CD14-positive monocyte (primary cell): ENCODE measurements around the gene INKA1. TPM values are rescaled to one million over a fixed set of nuclear protein-coding genes. Genes with fewer than 3 reads are reported as not detected.
A peak's percentile ranks its signal among the peaks of the same experiment; 100 is the strongest.

Source experiments
- DNase-seq, 3 donors: peaks; one replicate each; pipeline ENCODE4 v3.0.0-alpha.2; 2011 to 2022
- H2AFZ ChIP-seq: 2 replicates; pipeline ENCODE4 v1.6.0; 2012; ENCODE audit warnings: mild to moderate bottlenecking, low read depth, low read length, inconsistent platforms; ENCODE audit not compliant: insufficient read depth, poor library complexity, severe bottlenecking
- H3K27ac ChIP-seq, 2 donors: 1 replicate in 1 of 2; 2 replicates in 1 of 2; pipeline ENCODE4 v1.5.1; 2012 to 2013; ENCODE audit warnings: low read length in 2 of 2, control low read depth in 1 of 2, inconsistent platforms in 1 of 2, low read depth in 1 of 2, mild to moderate bottlenecking in 1 of 2
- H3K27me3 ChIP-seq, 2 donors: one replicate each; pipeline versions ENCODE4 v1.6.0 to v1.6.1; 2011 to 2013; ENCODE audit warnings: low read length in 2 of 2; ENCODE audit not compliant: control insufficient read depth in 2 of 2, insufficient read depth in 2 of 2
- H3K36me3 ChIP-seq, 2 donors: replicated peaks in 1 of 2; 1 replicate in 1 of 2; 2 replicates in 1 of 2; pipeline versions ENCODE4 v1.5.1 to v1.6.1; 2012 to 2013; ENCODE audit warnings: low read length in 2 of 2, control low read depth in 1 of 2, inconsistent platforms in 1 of 2, mild to moderate bottlenecking in 1 of 2; ENCODE audit not compliant: insufficient read depth in 2 of 2, control insufficient read depth in 1 of 2
- H3K4me1 ChIP-seq, 2 donors: 1 replicate in 1 of 2; 2 replicates in 1 of 2; pipeline versions ENCODE4 v1.5.1 to v1.6.1; 2012 to 2013; ENCODE audit warnings: low read length in 2 of 2, control low read depth in 1 of 2, inconsistent platforms in 1 of 2, mild to moderate bottlenecking in 1 of 2, moderate library complexity in 1 of 2; ENCODE audit not compliant: insufficient read depth in 2 of 2, control insufficient read depth in 1 of 2
- H3K4me2 ChIP-seq: replicated peaks from 2 replicates; pipeline ENCODE3; 2012; ENCODE audit warnings: low read length, moderate library complexity, mild to moderate bottlenecking; ENCODE audit not compliant: poor library complexity, severe bottlenecking; ENCODE audit errors: extremely low read depth
- H3K4me3 ChIP-seq, 3 experiments: fragments of 200-600 bp in 1 of 3; sonication (generic) in 1 of 3; replicated peaks in 1 of 3; 1 replicate in 2 of 3; 2 replicates in 1 of 3; pipeline ENCODE4 v1.5.1; 2011 to 2013; ENCODE audit warnings: low read length in 3 of 3, mild to moderate bottlenecking in 3 of 3, control low read depth in 2 of 3, low read depth in 2 of 3, inconsistent platforms in 1 of 3, moderate library complexity in 1 of 3
- H3K79me2 ChIP-seq: 2 replicates; pipeline ENCODE4 v1.6.0; 2012; ENCODE audit warnings: mild to moderate bottlenecking, control low read depth, inconsistent platforms, low read length, moderate library complexity; ENCODE audit not compliant: insufficient read depth
- H3K9ac ChIP-seq: 2 replicates; pipeline ENCODE4 v1.6.0; 2017; ENCODE audit warnings: low read length, mild to moderate bottlenecking; ENCODE audit not compliant: insufficient read depth, poor library complexity, severe bottlenecking
- H3K9me3 ChIP-seq, 2 donors: replicated peaks in 1 of 2; 1 replicate in 1 of 2; 2 replicates in 1 of 2; pipeline versions ENCODE4 v1.5.1 to v1.6.1; 2012 to 2013; ENCODE audit warnings: low read length in 2 of 2, control low read depth in 1 of 2; ENCODE audit not compliant: control insufficient read depth in 1 of 2, insufficient read depth in 1 of 2
- H4K20me1 ChIP-seq: 2 replicates; pipeline ENCODE4 v1.6.0; 2012; ENCODE audit warnings: mild to moderate bottlenecking, low read length, control low read depth, moderate library complexity; ENCODE audit not compliant: insufficient read depth
- H3K27ac Mint-ChIP-seq, 7 donors: one replicate each; pipeline ENCODE4 v1.8.0; 2020; ENCODE audit warnings: mild to moderate bottlenecking in 7 of 7, mixed read lengths in 7 of 7, moderate library complexity in 6 of 7, inconsistent platforms in 2 of 7
- H3K27me3 Mint-ChIP-seq, 3 donors: one replicate each; pipeline ENCODE4 v1.8.0; 2021 to 2022; ENCODE audit warnings: low read depth in 3 of 3, mild to moderate bottlenecking in 3 of 3, mixed read lengths in 3 of 3, moderate library complexity in 3 of 3, inconsistent platforms in 1 of 3
- H3K36me3 Mint-ChIP-seq, 2 donors: one replicate each; pipeline ENCODE4 v1.8.0; 2020; ENCODE audit warnings: mixed read lengths in 2 of 2, inconsistent platforms in 1 of 2, mild to moderate bottlenecking in 1 of 2
- H3K4me1 Mint-ChIP-seq: one replicate; pipeline ENCODE4 v1.8.0; 2020; ENCODE audit warnings: mild to moderate bottlenecking, mixed read lengths
- H3K4me3 Mint-ChIP-seq, 2 donors: one replicate each; pipeline ENCODE4 v1.8.0; 2020; ENCODE audit warnings: mild to moderate bottlenecking in 2 of 2, mixed read lengths in 2 of 2, moderate library complexity in 1 of 2
- H3K9me3 Mint-ChIP-seq, 7 donors: one replicate each; pipeline ENCODE4 v1.8.0; 2020 to 2022; ENCODE audit warnings: mixed read lengths in 7 of 7, mild to moderate bottlenecking in 6 of 7, moderate library complexity in 6 of 7, inconsistent platforms in 2 of 7
- WGBS: methylation state at CpG from one replicate; pipeline ENCODE4 v1.1.5; 2013; ENCODE audit warnings: missing lambda C conversion rate; ENCODE audit not compliant: insufficient coverage; 5-methylcytosine and 5-hydroxymethylcytosine counted together
- intact Hi-C, 2 donors: fragments of 100-400 bp; cut with micrococcal nuclease; formaldehyde crosslinking; loops; one replicate each; pipeline versions ENCODE4 v1.15.0 to v1.15.1; 2023
- polyA plus RNA-seq, 3 donors: library from polyadenylated mRNA; depleted of rRNA in 1 of 3; unstranded in 2 of 3; stranded (reverse) in 1 of 3; fragments of 300-500 nt in 2 of 3; fragments of >200 nt in 1 of 3; fragmentation: Illumina TruSeq in 2 of 3; gene quantifications; 1 replicate in 2 of 3; 2 replicates in 1 of 3; pipeline ENCODE4 v1.2.3, GENCODE V29; 2012 to 2021
- TF ChIP-seq, protein P1 (sequence below): fragments of 200-600 bp; IDR thresholded peaks from one replicate; pipeline ENCODE4 v1.8.0; 2022; ENCODE audit warnings: antibody characterized with exemption, mild to moderate bottlenecking

The INKA1 gene
- polyA plus RNA-seq, 3 donors: 0.43 to 1.3 (median 1.3) TPM

DNA sequence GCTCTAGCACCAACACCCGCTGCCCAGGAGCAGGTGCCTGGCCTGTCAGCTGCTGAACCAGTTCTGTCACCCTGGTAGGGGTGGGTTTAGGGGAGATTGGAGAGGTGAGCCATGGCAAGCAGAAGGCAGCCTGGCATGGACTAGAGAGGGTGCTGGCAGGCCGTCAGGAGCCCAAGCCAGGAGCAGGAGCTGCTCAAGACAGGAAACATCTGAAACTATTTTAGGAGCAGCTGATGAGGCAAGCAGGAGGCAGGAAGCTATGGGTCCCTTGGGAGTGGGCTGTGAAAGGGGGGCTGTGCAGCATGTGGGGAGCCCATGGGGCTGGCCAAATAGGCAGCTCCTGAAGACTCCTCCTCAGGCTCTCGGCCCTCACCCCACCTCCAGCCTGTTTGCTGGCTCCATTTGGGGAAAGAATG is 2.3 kb downstream of the INKA1 start:
- intact Hi-C loops: no loop called here
- no peak overlapping the region for H2AFZ ChIP-seq
- Mint-ChIP-seq H3K4me1 (peaks cover 68% of the 10 kb centered on the region), H3K4me3 (peak overlapping the region; percentile 61 to 73), H3K9me3 (peaks cover 0 to 3% (median 0%) of the 10 kb centered on the region in 7 donors), H3K27me3 (peaks cover 15 to 21% (median 17%) of the 10 kb centered on the region in 3 donors), H3K36me3 (peaks cover 37% of the 10 kb centered on the region in 2 donors), H3K27ac (peak overlapping the region in 3 of 7 donors; percentile 63 to 82 (median 75))
- TF ChIP-seq, protein P1, sequence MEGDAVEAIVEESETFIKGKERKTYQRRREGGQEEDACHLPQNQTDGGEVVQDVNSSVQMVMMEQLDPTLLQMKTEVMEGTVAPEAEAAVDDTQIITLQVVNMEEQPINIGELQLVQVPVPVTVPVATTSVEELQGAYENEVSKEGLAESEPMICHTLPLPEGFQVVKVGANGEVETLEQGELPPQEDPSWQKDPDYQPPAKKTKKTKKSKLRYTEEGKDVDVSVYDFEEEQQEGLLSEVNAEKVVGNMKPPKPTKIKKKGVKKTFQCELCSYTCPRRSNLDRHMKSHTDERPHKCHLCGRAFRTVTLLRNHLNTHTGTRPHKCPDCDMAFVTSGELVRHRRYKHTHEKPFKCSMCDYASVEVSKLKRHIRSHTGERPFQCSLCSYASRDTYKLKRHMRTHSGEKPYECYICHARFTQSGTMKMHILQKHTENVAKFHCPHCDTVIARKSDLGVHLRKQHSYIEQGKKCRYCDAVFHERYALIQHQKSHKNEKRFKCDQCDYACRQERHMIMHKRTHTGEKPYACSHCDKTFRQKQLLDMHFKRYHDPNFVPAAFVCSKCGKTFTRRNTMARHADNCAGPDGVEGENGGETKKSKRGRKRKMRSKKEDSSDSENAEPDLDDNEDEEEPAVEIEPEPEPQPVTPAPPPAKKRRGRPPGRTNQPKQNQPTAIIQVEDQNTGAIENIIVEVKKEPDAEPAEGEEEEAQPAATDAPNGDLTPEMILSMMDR: no peak
- H3K9me3 ChIP-seq: no peaks in the 10 kb centered on the region
- peak overlapping the region; percentile 7 to 8 for H3K27ac ChIP-seq
- peaks cover 19 to 32% of the 10 kb centered on the region in 2 donors for H3K36me3 ChIP-seq
- peaks cover 8% of the 10 kb centered on the region for H4K20me1 ChIP-seq
- DNase-seq: no peak
- peak overlapping the region in 1 of 3 experiments; percentile 99 for H3K4me3 ChIP-seq
- H3K79me2 ChIP-seq: peaks cover 12% of the 10 kb centered on the region
- H3K27me3 ChIP-seq: peaks cover 0 to 5% of the 10 kb centered on the region in 2 donors
- 0% methylated on average over 1 of the region's 3 CpGs for WGBS
- H3K4me2 ChIP-seq: peak overlapping the region; percentile 99
- peak overlapping the region; percentile 30 for H3K9ac ChIP-seq
- peaks cover 47 to 56% of the 10 kb centered on the region in 2 donors for H3K4me1 ChIP-seq

DNA sequence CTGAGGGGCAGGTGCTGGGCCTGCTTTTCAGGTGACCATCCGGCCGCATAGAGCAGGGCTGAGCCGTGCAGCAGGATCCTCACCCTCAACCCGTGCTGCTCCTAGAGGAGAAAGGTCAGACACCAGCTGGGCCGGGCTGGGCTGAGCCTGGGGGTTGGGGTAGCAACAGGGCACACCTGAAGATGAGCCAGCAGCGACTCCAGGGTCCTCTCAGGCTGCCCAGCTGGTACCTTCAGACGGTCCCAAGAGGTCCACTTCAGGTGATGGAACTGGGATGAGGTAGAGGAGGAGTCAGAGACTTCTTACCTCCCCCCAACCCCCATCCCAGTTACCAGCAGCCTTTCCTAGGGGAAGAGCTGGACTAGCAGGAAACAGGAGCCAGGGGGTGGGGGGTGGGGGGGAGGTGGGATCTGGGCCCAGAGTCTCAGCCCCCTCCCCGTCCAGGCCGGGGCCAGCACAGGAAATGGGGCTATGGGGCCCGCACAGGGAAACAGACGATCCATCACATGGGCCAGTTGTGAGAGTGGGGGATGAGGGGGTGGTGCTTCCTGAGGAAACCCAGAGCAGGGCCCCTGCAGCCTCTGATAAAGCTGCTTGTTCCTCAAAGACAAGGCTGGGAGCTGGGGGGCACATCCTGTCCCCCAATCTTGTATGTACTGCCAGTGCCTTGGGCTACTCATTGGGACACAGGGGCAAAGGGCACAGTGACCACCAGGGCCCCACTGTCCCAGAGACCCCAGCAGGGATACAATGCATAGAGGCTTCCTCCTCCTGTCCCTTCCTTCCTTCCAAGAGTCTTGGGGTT is 3.0 kb downstream of the INKA1 start:
- peaks cover 0 to 3% (median 0%) of the 10 kb centered on the region in 7 donors for H3K9me3 Mint-ChIP-seq
- peak overlapping the region in 3 of 7 donors; percentile 18 to 75 (median 21) for H3K27ac Mint-ChIP-seq
- peaks cover 72% of the 10 kb centered on the region for H3K4me1 Mint-ChIP-seq
- Histone ChIP-seq H3K79me2 (peaks cover 17% of the 10 kb centered on the region), H3K27ac (peak overlapping the region; percentile 17 to 33), H3K9ac (peak overlapping the region; percentile 30), H3K4me1 (peaks cover 47 to 58% of the 10 kb centered on the region in 2 donors), H3K36me3 (peaks cover 27 to 40% of the 10 kb centered on the region in 2 donors), H3K4me3 (peak overlapping the region in 1 of 3 experiments; percentile 99), H2AFZ (no peak overlapping the region), H3K4me2 (peak overlapping the region; percentile 99), H3K9me3 (no peaks in the 10 kb centered on the region), H3K27me3 (peaks cover 0 to 5% of the 10 kb centered on the region in 2 donors), H4K20me1 (peaks cover 8% of the 10 kb centered on the region)
- peak overlapping the region in 1 of 2 donors; percentile 16 for H3K4me3 Mint-ChIP-seq
- H3K36me3 Mint-ChIP-seq: peaks cover 44% of the 10 kb centered on the region in 2 donors
- DNase-seq: no peak
- WGBS: 2% methylated on average over 5 of the region's 11 CpGs
- peaks cover 15 to 20% (median 17%) of the 10 kb centered on the region in 3 donors for H3K27me3 Mint-ChIP-seq
- TF ChIP-seq, protein P1: no peak
- intact Hi-C loops: no loop called here
